Activated T-cell treated with anti-CD3 and anti-CD28 coated beads, Interleukin-2, amount 50 U/mL, for 24 hours (primary cell): Measurements from ENCODE around the gene SYF2.
"Not testable (repeated sequence)": the region's sequence is repeated elsewhere in the genome, so short reads cannot be mapped to it uniquely, and the experiment has no call there.

Experiments
- DNase-seq: peaks from one replicate; pipeline ENCODE4 v3.0.0-alpha.2; 2020
- H3K27ac Mint-ChIP-seq: 2 replicates; pipeline ENCODE4 v1.8.0; 2020; ENCODE audit warnings: mild to moderate bottlenecking, mixed read lengths
- H3K27me3 Mint-ChIP-seq: 2 replicates; pipeline ENCODE4 v1.8.0; 2020; ENCODE audit warnings: mixed read lengths
- H3K36me3 Mint-ChIP-seq: 2 replicates; pipeline ENCODE4 v1.8.0; 2020; ENCODE audit warnings: low read depth, mixed read lengths
- H3K4me1 Mint-ChIP-seq: 2 replicates; pipeline ENCODE4 v1.8.0; 2020; ENCODE audit warnings: low read depth, mixed read lengths
- H3K4me3 Mint-ChIP-seq: 2 replicates; pipeline ENCODE4 v1.8.0; 2020; ENCODE audit warnings: mild to moderate bottlenecking, moderate library complexity, mixed read lengths
- H3K9me3 Mint-ChIP-seq: 2 replicates; pipeline ENCODE4 v1.8.0; 2020; ENCODE audit warnings: mixed read lengths

The SYF2 gene

DNA sequence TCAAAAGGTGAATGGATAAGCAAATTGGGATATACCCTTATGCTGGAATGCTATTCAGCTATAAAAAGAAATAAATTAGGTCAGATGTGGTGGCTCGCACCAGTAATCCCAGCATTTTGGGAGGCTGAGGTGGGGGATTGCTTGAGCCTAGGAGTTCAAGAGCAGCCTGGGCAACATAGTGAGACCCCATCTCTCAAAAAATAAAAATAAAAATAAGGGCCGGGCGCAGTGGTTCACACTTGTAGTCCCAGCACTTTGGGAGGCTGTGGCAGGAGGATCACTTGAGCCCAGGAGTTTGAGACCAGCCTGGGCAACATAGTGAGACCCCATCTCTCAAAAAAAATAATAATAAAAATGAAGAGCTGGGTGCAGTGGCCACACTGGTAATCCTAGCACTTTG is 44.4 kb downstream of the SYF2 start:
- H3K27me3 Mint-ChIP-seq, H3K4me1 Mint-ChIP-seq, H3K9me3 Mint-ChIP-seq, H3K36me3 Mint-ChIP-seq, H3K4me3 Mint-ChIP-seq, DNase-seq, H3K27ac Mint-ChIP-seq: not testable (repeated sequence)

GRCh38 chr1:25187077-25187476 is 45.2 kb downstream of the SYF2 start:
- Mint-ChIP-seq H3K36me3 (no peaks in the 10 kb centered on the region), H3K27me3 (no peaks in the 10 kb centered on the region), H3K27ac (no peak overlapping the region)

DNA sequence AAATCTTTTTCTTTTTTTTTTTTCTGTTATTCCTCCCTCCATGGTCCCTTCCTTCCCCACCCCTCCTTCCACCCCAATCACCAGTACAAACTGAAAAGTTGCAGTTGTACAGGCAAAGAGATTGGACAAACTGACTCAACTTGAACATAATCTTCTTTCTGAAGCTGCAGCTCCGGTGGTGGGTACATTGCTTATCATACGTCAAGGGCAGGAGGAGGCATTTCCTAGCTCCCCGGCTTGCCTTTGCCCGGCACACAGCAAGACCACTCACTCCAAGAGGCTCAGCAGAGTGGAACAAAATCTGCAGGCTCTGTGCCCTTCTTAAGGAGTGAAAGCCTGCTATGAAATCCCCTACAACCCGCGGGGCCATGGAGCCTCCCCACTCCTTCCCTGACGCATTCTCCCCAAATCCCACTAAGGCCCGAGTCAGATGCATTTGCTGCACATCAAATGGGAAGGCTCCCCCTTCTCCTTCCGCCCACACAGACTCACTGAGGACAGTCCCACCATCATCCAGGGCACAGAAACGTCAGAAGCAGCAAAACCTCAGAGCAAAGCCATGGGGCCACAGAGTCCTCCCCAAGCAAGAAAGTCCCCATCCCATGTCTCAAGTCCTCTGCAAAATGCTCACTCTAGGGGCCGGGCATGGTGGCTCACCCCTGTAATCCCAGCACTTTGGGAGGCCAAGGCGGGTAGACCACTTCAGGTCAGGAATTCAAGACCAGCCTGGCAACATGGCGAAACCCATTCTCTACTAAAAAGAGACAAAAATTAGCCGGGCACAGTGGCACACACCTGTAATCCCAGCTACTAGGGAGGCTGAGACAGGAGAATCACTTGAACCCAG is 45.9 kb downstream of the SYF2 start:
- no peak overlapping the region for H3K27ac Mint-ChIP-seq
- no peak overlapping the region for H3K4me3 Mint-ChIP-seq
- H3K36me3 Mint-ChIP-seq = no peaks in the 10 kb centered on the region
- H3K4me1 Mint-ChIP-seq = no peaks in the 10 kb centered on the region
- no peaks in the 10 kb centered on the region for H3K27me3 Mint-ChIP-seq
- H3K9me3 Mint-ChIP-seq = no peaks in the 10 kb centered on the region
- DNase-seq = no peak

More at GRCh38 chr1:25187077-25187476, 45.2 kb downstream of the SYF2 start:
- no peaks in the 10 kb centered on the region for H3K9me3 Mint-ChIP-seq
- no peaks in the 10 kb centered on the region for H3K4me1 Mint-ChIP-seq
- DNase-seq = no peak
- H3K4me3 Mint-ChIP-seq = no peak overlapping the region

DNA sequence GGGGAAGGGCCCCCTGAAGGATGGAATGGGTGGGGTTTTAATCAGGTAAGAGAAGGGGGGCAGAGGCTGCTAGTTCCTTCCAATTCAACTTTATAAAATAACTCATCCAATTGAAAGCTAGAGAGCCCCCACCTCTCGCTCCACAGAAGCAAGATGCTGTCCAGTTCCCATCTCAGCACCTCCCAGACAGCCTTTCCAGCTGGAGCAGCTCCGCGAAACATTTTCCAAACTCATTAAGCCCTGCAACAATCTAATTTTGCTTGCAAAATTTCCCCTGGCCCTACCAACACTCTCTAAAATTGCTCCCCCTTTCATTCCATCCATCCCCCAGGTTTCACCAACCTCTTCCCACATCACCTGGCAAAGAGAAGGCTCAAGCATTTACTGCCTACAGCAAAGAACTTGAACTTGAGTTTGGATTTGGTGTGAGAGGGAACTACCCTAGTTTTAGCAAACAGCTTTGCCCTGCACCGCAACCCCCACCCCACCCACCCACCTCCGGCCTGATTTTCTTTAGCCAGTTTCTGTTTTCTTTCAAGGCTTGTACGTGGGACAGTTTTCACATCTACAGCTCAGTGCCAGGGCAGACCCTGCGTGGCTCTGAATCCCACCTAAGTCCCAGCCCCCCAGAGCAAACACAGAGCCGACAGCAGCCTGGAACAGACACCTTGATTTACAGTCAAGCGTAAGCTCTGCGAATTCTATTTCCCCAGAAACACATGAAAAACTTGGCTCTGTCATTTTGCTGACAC is 46.7 kb downstream of the SYF2 start:
- Mint-ChIP-seq H3K36me3 (no peaks in the 10 kb centered on the region), H3K4me3 (no peak overlapping the region), H3K27me3 (no peaks in the 10 kb centered on the region), H3K4me1 (no peaks in the 10 kb centered on the region), H3K9me3 (no peaks in the 10 kb centered on the region), H3K27ac (no peak overlapping the region)
- DNase-seq = no peak

GRCh38 chr1:25184001-25184762 is 48.1 kb downstream of the SYF2 start:
- Mint-ChIP-seq H3K27me3 (no peaks in the 10 kb centered on the region), H3K9me3 (no peaks in the 10 kb centered on the region)

DNA sequence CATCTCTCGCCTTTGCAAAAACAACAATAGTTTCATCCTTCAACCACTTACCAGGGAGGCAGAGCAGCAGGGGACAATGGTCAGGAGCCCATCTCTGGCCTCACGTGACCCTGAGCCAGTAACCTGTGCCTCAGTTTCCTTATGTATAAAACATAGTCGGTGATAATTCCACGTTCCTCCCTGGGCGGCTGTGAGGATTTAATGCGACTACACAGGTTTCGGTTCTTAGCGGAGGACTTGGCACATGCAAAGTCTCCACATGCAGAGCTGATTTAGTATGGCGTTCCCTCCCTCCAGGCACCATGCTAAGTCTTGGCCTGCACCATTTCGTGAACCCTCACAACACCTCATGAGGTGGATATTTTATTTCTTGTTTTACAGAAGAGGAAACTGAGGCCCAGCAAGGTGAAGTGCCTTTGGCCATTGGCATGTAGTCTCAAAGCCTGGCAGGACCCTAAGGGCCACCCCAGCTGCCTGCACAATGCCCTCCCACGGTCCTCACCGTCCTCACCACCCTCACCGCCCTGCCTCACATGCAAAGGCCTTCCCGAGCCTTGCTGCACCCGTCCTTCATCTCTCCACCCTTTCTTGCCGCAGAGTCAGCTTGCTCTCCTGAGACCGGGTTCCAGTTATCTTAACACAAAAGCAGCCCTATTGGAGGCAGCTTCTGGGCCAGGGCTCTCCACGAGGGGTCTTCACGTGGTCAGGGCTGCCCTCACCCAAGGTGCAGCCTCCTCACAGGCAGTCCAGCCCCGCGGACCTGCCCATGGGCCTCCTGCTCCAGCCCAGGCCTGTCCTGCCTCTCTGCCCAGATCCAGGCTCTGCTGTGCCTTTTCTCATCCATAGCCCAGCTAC is 48.9 kb downstream of the SYF2 start:
- H3K4me3 Mint-ChIP-seq = no peak overlapping the region
- no peak overlapping the region for H3K27ac Mint-ChIP-seq
- no peaks in the 10 kb centered on the region for H3K9me3 Mint-ChIP-seq
- no peaks in the 10 kb centered on the region for H3K4me1 Mint-ChIP-seq
- no peaks in the 10 kb centered on the region for H3K36me3 Mint-ChIP-seq
- DNase-seq = no peak
- H3K27me3 Mint-ChIP-seq = no peaks in the 10 kb centered on the region

More at GRCh38 chr1:25184001-25184762, 48.1 kb downstream of the SYF2 start:
- Mint-ChIP-seq H3K27ac (no peak overlapping the region), H3K4me1 (no peaks in the 10 kb centered on the region), H3K4me3 (no peak overlapping the region), H3K36me3 (no peaks in the 10 kb centered on the region)
- DNase-seq = no peak

- H3K4me3 Mint-ChIP-seq = no peak overlapping the region
These were observed 49.7 kb downstream of the SYF2 start for GRCh38 chr1:25182629-25183028.

DNA sequence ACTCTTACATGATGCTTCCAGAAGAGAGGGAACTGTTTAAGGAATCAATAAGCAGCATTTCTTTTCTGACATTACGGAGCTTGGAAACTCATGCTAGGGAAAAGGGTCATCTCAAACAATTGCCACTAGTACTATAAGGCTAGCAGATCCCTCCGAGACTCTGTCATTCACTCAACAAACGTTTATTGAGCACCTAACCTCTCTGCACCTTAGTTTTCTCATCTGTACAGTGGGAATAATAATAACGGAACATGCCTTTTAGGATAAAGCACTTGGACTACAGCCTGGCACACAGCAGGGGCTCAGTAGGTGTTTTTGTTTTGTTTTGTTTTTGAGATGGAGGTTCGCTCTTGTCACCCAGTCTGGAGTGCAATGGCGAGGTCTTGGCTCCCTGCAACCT is 51.3 kb downstream of the SYF2 start:
- H3K36me3 Mint-ChIP-seq = no peaks in the 10 kb centered on the region
- no peak overlapping the region for H3K4me3 Mint-ChIP-seq
- peaks cover 4% of the 10 kb centered on the region for H3K9me3 Mint-ChIP-seq
- no peak overlapping the region for H3K27ac Mint-ChIP-seq
- H3K4me1 Mint-ChIP-seq = no peaks in the 10 kb centered on the region
- DNase-seq = no peak
- no peaks in the 10 kb centered on the region for H3K27me3 Mint-ChIP-seq

More at GRCh38 chr1:25182629-25183028, 49.7 kb downstream of the SYF2 start:
- Mint-ChIP-seq H3K36me3 (no peaks in the 10 kb centered on the region), H3K9me3 (no peaks in the 10 kb centered on the region), H3K27me3 (no peaks in the 10 kb centered on the region), H3K4me1 (no peaks in the 10 kb centered on the region), H3K27ac (no peak overlapping the region)
- DNase-seq = no peak

- no peaks in the 10 kb centered on the region for H3K27me3 Mint-ChIP-seq
- DNase-seq = no peak
- H3K9me3 Mint-ChIP-seq = peaks cover 4% of the 10 kb centered on the region
- no peak overlapping the region for H3K27ac Mint-ChIP-seq
- no peak overlapping the region for H3K4me3 Mint-ChIP-seq
- no peaks in the 10 kb centered on the region for H3K36me3 Mint-ChIP-seq
- no peaks in the 10 kb centered on the region for H3K4me1 Mint-ChIP-seq
These were observed 53.3 kb downstream of the SYF2 start for GRCh38 chr1:25178917-25179561.

- peaks cover 4% of the 10 kb centered on the region for H3K9me3 Mint-ChIP-seq
- no peak overlapping the region for H3K27ac Mint-ChIP-seq
- H3K4me3 Mint-ChIP-seq = no peak overlapping the region
- H3K36me3 Mint-ChIP-seq = no peaks in the 10 kb centered on the region
- H3K4me1 Mint-ChIP-seq = no peaks in the 10 kb centered on the region
- DNase-seq = no peak
- H3K27me3 Mint-ChIP-seq = no peaks in the 10 kb centered on the region
These were observed 57.3 kb downstream of the SYF2 start for GRCh38 chr1:25174730-25175612.

GRCh38 chr1:25174363-25174729 is 58.0 kb downstream of the SYF2 start:
- H3K27me3 Mint-ChIP-seq = no peaks in the 10 kb centered on the region

GRCh38 chr1:25173809-25174340 is 58.4 kb downstream of the SYF2 start:
- no peaks in the 10 kb centered on the region for H3K4me1 Mint-ChIP-seq
- no peaks in the 10 kb centered on the region for H3K27me3 Mint-ChIP-seq
- no peak for DNase-seq
- no peaks in the 10 kb centered on the region for H3K36me3 Mint-ChIP-seq
- peaks cover 4% of the 10 kb centered on the region for H3K9me3 Mint-ChIP-seq
- no peak overlapping the region for H3K27ac Mint-ChIP-seq
- no peak overlapping the region for H3K4me3 Mint-ChIP-seq

More at GRCh38 chr1:25174363-25174729, 58.0 kb downstream of the SYF2 start:
- DNase-seq = no peak
- no peaks in the 10 kb centered on the region for H3K4me1 Mint-ChIP-seq
- H3K4me3 Mint-ChIP-seq = no peak overlapping the region
- no peak overlapping the region for H3K27ac Mint-ChIP-seq
- no peaks in the 10 kb centered on the region for H3K36me3 Mint-ChIP-seq
- peaks cover 4% of the 10 kb centered on the region for H3K9me3 Mint-ChIP-seq
